ENCODE measurements around the gene PCSK2. TPM values are rescaled to one million over a fixed set of nuclear protein-coding genes. Genes with fewer than 3 reads are reported as not detected.

PCSK2 gene
- total RNA-seq, 4 donors from 2014 or later = 0.64 to 4.1 (median 1.4) TPM; not detected in 1

- Histone ChIP-seq H3K27ac (no peak overlapping the region), H3K4me1 (no peaks in the 10 kb centered on the region), H3K4me3 (no peak overlapping the region), H3K9me3 (no peaks in the 10 kb centered on the region), H3K27me3 (no peaks in the 10 kb centered on the region), H3K36me3 (no peaks in the 10 kb centered on the region)
- in situ Hi-C loops (cut with MboI; ENCODE audit: low pct_ligation_motif_present in 1 of 4, low pct_unique_long_range_greater_than_20kb in 1 of 4, low sequenced_read_pairs in 3 of 4) = loop anchor here in 1 of 4 donors (25.0 kb wide), 1 partner anchor 100 kb away; no protein-coding TSS in a partner anchor
- DNase-seq = no peak
- 20 to 34% methylated on average over 3 of the region's 3 CpGs for WGBS, 2 donors (ENCODE audit: low coverage in 1 of 2)
- no peak for TF ChIP-seq POLR2AphosphoS5 (IDR thresholded peaks at IDR 0.05)
- TF ChIP-seq EP300 (IDR thresholded peaks at IDR 0.05; ENCODE audit: low read depth) = no peak
- no peak for TF ChIP-seq CTCF (IDR thresholded peaks at IDR 0.05)
- TF ChIP-seq POLR2A (IDR thresholded peaks at IDR 0.05) = no peak
- intact Hi-C loops (cut with DNase I; ENCODE audit: low total_unique reads) = no loop called here
These were observed 35.9 kb downstream of the PCSK2 start for GRCh38 chr20:17262786-17263185.

GRCh38 chr20:17273717-17274116 lies 46.9 kb downstream of the PCSK2 start:
- in situ Hi-C loops (cut with MboI; ENCODE audit: low pct_ligation_motif_present in 1 of 4, low pct_unique_long_range_greater_than_20kb in 1 of 4, low sequenced_read_pairs in 3 of 4) (loop anchor here in 1 of 4 donors (25.0 kb wide), 1 partner anchor 89 kb away; no protein-coding TSS in a partner anchor), intact Hi-C loops (cut with DNase I; ENCODE audit: low total_unique reads) (no loop called here)
- H3K4me1 ChIP-seq = no peaks in the 10 kb centered on the region
- H3K36me3 ChIP-seq = no peaks in the 10 kb centered on the region
- no peak overlapping the region for H3K4me3 ChIP-seq
- WGBS, 2 donors (ENCODE audit: low coverage in 1 of 2) = 71 to 79% methylated on average over 3 of the region's 3 CpGs
- TF ChIP-seq CTCF (IDR thresholded peaks at IDR 0.05) = no peak
- TF ChIP-seq EP300 (IDR thresholded peaks at IDR 0.05; ENCODE audit: low read depth) = no peak
- TF ChIP-seq POLR2AphosphoS5 (IDR thresholded peaks at IDR 0.05) = no peak
- no peak for TF ChIP-seq POLR2A (IDR thresholded peaks at IDR 0.05)
- no peaks in the 10 kb centered on the region for H3K27me3 ChIP-seq
- DNase-seq = no peak
- H3K27ac ChIP-seq = no peak overlapping the region
- no peaks in the 10 kb centered on the region for H3K9me3 ChIP-seq

- Histone ChIP-seq H3K27me3 (no peaks in the 10 kb centered on the region), H3K36me3 (no peaks in the 10 kb centered on the region), H3K27ac (no peak overlapping the region), H3K4me1 (no peaks in the 10 kb centered on the region), H3K4me3 (no peak overlapping the region), H3K9me3 (no peaks in the 10 kb centered on the region)
- in situ Hi-C loops (cut with MboI; ENCODE audit: low pct_ligation_motif_present in 1 of 4, low pct_unique_long_range_greater_than_20kb in 1 of 4, low sequenced_read_pairs in 3 of 4) = no loop called here
- no peak for TF ChIP-seq CTCF (IDR thresholded peaks at IDR 0.05)
- no peak for TF ChIP-seq POLR2AphosphoS5 (IDR thresholded peaks at IDR 0.05)
- TF ChIP-seq EP300 (IDR thresholded peaks at IDR 0.05; ENCODE audit: low read depth) = no peak
- no peak for TF ChIP-seq POLR2A (IDR thresholded peaks at IDR 0.05)
- intact Hi-C loops (cut with DNase I; ENCODE audit: low total_unique reads) = no loop called here
- no peak for DNase-seq
These were observed 49.3 kb downstream of the PCSK2 start for GRCh38 chr20:17276101-17276500.

DNA sequence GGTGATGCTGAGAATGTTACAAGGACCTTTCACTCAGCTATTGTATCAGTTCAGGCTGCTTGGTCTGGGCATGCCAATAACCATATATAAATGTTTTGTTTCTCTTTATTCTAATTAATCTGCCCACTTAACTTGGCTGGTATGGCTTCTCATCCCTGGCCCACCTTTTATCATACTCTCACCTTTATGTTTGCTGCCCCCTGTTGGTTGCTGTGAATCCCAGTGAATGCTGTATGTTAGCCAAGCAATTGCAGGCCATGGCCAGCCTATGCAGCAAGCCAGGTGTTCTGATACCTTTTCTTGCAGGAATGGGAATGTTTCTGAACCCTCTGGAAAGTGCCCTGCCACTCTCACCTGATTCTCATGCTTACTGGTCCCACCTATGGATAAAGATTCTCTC lies 54.6 kb downstream of the PCSK2 start:
- in situ Hi-C loops (cut with MboI; ENCODE audit: low pct_ligation_motif_present in 1 of 4, low pct_unique_long_range_greater_than_20kb in 1 of 4, low sequenced_read_pairs in 3 of 4) = no loop called here
- intact Hi-C loops (cut with DNase I; ENCODE audit: low total_unique reads) = no loop called here

More for the DNA sequence above, 54.6 kb downstream of the PCSK2 start:
- Histone ChIP-seq H3K27me3 (no peaks in the 10 kb centered on the region), H3K4me3 (no peak overlapping the region), H3K4me1 (no peaks in the 10 kb centered on the region), H3K9me3 (no peaks in the 10 kb centered on the region), H3K27ac (no peak overlapping the region), H3K36me3 (no peaks in the 10 kb centered on the region)
- TF ChIP-seq POLR2AphosphoS5 (IDR thresholded peaks at IDR 0.05) = no peak
- no peak for TF ChIP-seq EP300 (IDR thresholded peaks at IDR 0.05; ENCODE audit: low read depth)
- no peak for TF ChIP-seq POLR2A (IDR thresholded peaks at IDR 0.05)
- TF ChIP-seq CTCF (IDR thresholded peaks at IDR 0.05) = no peak
- DNase-seq = no peak

Measured in transverse colon (tissue), 4 donors.